OCI-LY7 (cell line): ENCODE results near the gene TWF1.

Experiments
- CTCF ChIP-seq: fragments of 200-600 bp; sonication (generic); conservative IDR thresholded peaks from 2 replicates; pipeline ENCODE4 v1.5.1; 2014; ENCODE audit warnings: mild to moderate bottlenecking, antibody characterized with exemption, low read length, moderate library complexity, mixed read lengths
- EZH2phosphoT487 ChIP-seq: fragments of 200-600 bp; sonication (generic); IDR thresholded peaks from 2 replicates; pipeline ENCODE4 v1.6.1; 2018; ENCODE audit warnings: low read depth, borderline replicate concordance, mild to moderate bottlenecking, mixed run types, antibody characterized with exemption, low read length, moderate library complexity, mixed read lengths

GRCh38 chr12:43827093-43827492, 21.0 kb upstream of the TWF1 start:
- TF ChIP-seq CTCF (no peak), EZH2phosphoT487 (no peak)
